ENCODE results near the gene EXOC1.

DNA sequence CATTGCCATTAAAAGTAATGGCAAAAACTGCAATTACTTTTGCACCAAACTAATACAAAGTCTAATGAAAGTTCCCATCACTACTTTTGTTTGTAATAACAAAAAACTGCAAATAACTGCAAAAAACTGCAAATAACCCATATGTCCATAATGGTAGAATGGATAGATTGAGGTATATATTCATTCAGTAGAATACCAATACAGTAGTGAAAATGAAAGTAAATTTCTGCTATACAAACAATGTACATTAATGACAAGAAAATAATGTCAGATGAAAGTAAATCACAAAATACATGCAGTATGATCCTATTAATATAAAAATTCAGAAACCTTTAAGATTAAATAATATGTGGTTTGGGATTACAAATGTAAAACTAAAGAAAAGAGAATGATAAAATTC, 54.0 kb downstream of the EXOC1 start:
- TF ChIP-seq, protein P1, sequence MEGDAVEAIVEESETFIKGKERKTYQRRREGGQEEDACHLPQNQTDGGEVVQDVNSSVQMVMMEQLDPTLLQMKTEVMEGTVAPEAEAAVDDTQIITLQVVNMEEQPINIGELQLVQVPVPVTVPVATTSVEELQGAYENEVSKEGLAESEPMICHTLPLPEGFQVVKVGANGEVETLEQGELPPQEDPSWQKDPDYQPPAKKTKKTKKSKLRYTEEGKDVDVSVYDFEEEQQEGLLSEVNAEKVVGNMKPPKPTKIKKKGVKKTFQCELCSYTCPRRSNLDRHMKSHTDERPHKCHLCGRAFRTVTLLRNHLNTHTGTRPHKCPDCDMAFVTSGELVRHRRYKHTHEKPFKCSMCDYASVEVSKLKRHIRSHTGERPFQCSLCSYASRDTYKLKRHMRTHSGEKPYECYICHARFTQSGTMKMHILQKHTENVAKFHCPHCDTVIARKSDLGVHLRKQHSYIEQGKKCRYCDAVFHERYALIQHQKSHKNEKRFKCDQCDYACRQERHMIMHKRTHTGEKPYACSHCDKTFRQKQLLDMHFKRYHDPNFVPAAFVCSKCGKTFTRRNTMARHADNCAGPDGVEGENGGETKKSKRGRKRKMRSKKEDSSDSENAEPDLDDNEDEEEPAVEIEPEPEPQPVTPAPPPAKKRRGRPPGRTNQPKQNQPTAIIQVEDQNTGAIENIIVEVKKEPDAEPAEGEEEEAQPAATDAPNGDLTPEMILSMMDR (IDR thresholded peaks at IDR 0.05): no peak
- TF ChIP-seq, protein P2, sequence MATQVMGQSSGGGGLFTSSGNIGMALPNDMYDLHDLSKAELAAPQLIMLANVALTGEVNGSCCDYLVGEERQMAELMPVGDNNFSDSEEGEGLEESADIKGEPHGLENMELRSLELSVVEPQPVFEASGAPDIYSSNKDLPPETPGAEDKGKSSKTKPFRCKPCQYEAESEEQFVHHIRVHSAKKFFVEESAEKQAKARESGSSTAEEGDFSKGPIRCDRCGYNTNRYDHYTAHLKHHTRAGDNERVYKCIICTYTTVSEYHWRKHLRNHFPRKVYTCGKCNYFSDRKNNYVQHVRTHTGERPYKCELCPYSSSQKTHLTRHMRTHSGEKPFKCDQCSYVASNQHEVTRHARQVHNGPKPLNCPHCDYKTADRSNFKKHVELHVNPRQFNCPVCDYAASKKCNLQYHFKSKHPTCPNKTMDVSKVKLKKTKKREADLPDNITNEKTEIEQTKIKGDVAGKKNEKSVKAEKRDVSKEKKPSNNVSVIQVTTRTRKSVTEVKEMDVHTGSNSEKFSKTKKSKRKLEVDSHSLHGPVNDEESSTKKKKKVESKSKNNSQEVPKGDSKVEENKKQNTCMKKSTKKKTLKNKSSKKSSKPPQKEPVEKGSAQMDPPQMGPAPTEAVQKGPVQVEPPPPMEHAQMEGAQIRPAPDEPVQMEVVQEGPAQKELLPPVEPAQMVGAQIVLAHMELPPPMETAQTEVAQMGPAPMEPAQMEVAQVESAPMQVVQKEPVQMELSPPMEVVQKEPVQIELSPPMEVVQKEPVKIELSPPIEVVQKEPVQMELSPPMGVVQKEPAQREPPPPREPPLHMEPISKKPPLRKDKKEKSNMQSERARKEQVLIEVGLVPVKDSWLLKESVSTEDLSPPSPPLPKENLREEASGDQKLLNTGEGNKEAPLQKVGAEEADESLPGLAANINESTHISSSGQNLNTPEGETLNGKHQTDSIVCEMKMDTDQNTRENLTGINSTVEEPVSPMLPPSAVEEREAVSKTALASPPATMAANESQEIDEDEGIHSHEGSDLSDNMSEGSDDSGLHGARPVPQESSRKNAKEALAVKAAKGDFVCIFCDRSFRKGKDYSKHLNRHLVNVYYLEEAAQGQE (IDR thresholded peaks at IDR 0.05; ENCODE audit: insufficient read depth in 1 of 2, low read depth in 2 of 2, low read length in 1 of 2): no peak
